K562 treated with DMSO at 1 percent for 48 hours (cell line): Measurements from ENCODE around the gene KLB. TPM values are rescaled to one million over a fixed set of nuclear protein-coding genes. Genes with fewer than 3 reads are reported as not detected.

Experiments
- total RNA-seq: library from RNA; unstranded; fragments of 300-600 nt; gene quantifications from 2 replicates; pipeline ENCODE4 v1.2.3, GENCODE V29; 2022; ENCODE audit warnings: low replicate concordance; ENCODE audit errors: extremely low read depth

KLB gene
- total RNA-seq, result not detected in 2 replicates

GRCh38 chr4:39406763-39407583, at the start of gene KLB:
Gene KLB, plus strand, starts transcription at chr4:39406930. Its CDS starts 20 bp downstream, at chr4:39406950.

DNA sequence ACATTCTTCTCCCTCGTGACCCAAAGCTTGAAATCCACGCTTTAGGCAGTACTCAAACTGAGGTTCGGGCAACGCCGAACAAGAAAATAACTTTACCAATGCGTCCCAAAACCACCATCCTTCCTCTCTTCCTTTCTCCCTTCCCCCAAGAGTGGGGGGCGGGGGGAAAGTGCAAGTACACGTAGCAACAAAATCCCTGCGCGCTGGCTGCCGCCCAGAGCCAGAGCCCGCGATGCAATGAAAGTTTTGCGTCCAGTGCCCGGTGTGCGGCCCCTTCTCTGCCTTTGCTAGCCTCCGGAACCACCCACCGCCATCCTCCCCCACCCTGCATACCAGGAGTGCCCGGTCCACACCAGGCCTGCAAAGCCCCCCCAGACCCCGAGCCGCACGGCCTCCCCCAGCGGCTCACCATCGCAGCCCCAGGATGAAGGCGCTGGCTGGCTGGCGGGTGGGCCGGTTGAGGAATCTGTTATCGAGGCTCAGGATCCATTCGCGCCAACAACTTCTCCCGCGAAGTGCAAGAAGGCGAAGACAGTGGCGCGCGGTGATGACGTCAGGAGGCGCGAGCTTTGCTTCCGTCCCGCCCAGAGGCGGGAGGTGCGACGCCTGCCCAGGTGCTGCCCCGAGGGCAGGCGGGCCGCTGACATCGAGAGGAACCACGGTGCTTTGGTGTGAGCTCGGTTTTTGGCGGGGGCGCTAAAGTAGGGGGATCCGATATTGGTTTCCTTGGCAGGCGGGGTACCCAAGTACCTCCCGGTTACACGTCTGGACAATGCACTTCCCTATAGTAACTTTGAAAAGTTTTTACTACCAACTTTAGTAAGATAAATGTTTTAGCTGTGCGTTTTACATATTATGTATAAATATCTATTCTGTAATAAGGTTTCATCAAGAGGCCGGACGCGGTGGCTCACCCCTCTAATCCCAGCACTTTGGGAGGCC, 40.6 kb upstream of the KLB start, which contains the start of gene RFC1:
Gene RFC1, minus strand, starts transcription at position 533 of the 942 bp plus-strand sequence. Its CDS starts 121 bp downstream, at position 412.

DNA sequence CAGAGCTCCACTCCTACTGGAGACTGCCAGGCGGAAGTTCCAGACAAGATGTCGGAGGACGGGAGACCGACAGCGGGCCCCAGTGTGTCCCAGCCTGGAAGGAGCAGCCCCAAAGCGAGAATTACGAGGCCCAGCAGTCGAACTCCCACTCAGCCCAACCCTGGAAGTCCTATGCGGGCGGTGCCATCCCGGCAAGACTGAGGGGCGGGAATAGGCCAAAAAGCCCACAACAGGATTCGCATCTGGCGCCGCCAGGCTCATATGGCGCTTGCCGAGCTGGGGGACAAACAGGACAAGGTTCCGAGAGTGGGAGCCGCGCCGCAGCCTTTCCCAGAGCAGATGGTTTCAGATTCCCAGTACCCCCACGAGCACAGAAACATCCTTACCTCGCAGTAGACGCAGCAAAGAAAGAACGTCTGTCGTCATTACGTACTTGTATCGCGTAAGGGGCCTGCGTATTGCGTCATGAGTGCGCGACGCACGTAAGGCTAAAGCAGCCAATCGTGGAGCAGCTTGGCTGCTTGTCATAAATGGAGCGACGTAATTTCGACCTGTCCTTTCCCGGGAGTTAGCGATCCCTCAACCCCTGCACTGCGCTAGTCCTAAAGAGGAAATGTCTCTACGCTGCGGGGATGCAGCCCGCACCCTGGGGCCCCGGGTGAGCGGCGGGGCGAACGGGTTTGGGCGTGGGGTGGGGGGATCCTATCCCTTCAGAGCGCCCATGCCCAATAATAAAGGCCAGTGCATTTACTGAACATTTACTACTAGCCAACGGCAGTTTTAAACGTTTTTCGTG, 52.0 kb downstream of the KLB start, which contains the start of the genes LIAS and RPL9:
Gene LIAS, plus strand, starts transcription at position 552 of the 796 bp plus-strand sequence. Its CDS starts 62 bp downstream, at position 614.
Gene RPL9, minus strand, starts transcription at position 418 of the 796 bp plus-strand sequence. CDS start 483 bp downstream, outside the sequence.

Other genes with a start within 250 kb of the KLB start
- not detected in 2 replicates for gene WDR19, start 224.4 kb upstream of the KLB start, total RNA-seq
- gene RFC1, start 40.6 kb upstream of the KLB start, total RNA-seq, result not detected in 2 replicates
- 1,245 TPM in 1 of 2 replicates, not detected in the other for gene RPL9, start 52.0 kb downstream of the KLB start, total RNA-seq
- not detected in 2 replicates for gene LIAS, start 52.1 kb downstream of the KLB start, total RNA-seq
- not detected in 2 replicates for gene UGDH, start 120.5 kb downstream of the KLB start, total RNA-seq
- not detected in 2 replicates for gene SMIM14, start 231.9 kb downstream of the KLB start, total RNA-seq